GM18519 (cell line): ENCODE data around the gene EIF4E1B.

Experiments
- ATAC-seq: cut with Tn5 transposase; IDR thresholded peaks from one replicate; pipeline ENCODE4 v1.9.1; 2021; ENCODE audit warnings: mild to moderate bottlenecking, moderate library complexity; ENCODE audit not compliant: unreplicated experiment, low FRiP score

EIF4E1B gene

GRCh38 chr5:176679365-176680225 lies 49.1 kb downstream of the EIF4E1B start:
- no peak for ATAC-seq

- no peak for ATAC-seq
Measured at GRCh38 chr5:176680226-176680563, 49.7 kb downstream of the EIF4E1B start.

- no peak for ATAC-seq
Measured at GRCh38 chr5:176682016-176682531, 51.6 kb downstream of the EIF4E1B start.

- no peak for ATAC-seq
Measured at GRCh38 chr5:176685010-176685409, 54.5 kb downstream of the EIF4E1B start.

- no peak for ATAC-seq
Measured at GRCh38 chr5:176687247-176687646, 56.8 kb downstream of the EIF4E1B start.

GRCh38 chr5:176687881-176688280 lies 57.4 kb downstream of the EIF4E1B start:
- no peak for ATAC-seq

- ATAC-seq, result no peak
Measured at GRCh38 chr5:176690911-176691310, 60.4 kb downstream of the EIF4E1B start.

GRCh38 chr5:176691524-176691923 lies 61.0 kb downstream of the EIF4E1B start:
- ATAC-seq, result no peak

GRCh38 chr5:176692326-176692725 lies 61.9 kb downstream of the EIF4E1B start:
- no peak for ATAC-seq

GRCh38 chr5:176692839-176693476 lies 62.5 kb downstream of the EIF4E1B start:
- ATAC-seq, result no peak

GRCh38 chr5:176693477-176693851 lies 63.0 kb downstream of the EIF4E1B start:
- no peak for ATAC-seq

- ATAC-seq, result no peak
Measured at GRCh38 chr5:176694146-176694545, 63.7 kb downstream of the EIF4E1B start.

- ATAC-seq, result no peak
Measured at GRCh38 chr5:176694631-176695030, 64.2 kb downstream of the EIF4E1B start.

GRCh38 chr5:176695073-176695472 lies 64.6 kb downstream of the EIF4E1B start:
- no peak for ATAC-seq
